Activated B cell treated with CpG ODN at 0.5 μM for 24 hours (primary cell): ENCODE data around the gene CDKN2B. TPM values are rescaled to one million over a fixed set of nuclear protein-coding genes. Genes with fewer than 3 reads are reported as not detected.

ENCODE experiments used
- ATAC-seq: fragments of 200-7000 bp; cut with Tn5 transposase; one replicate; pipeline ENCODE4 v1.10.0; 2021; ENCODE audit warnings: low read depth, mild to moderate bottlenecking, moderate library complexity
- CTCF ChIA-PET: fragments of 350-600 bp; sonication (Branson Sonifier 250); formaldehyde crosslinking; loops from one replicate; lab custom pipeline; 2021; ENCODE audit warnings: antibody characterized with exemption; lab: Charles Lee
- POLR2A ChIA-PET: fragments of 350-600 bp; sonication (Branson Sonifier 250); formaldehyde crosslinking; loops from one replicate; lab custom pipeline; 2021; ENCODE audit warnings: antibody characterized with exemption; lab: Charles Lee
- DNase-seq: peaks from one replicate; pipeline ENCODE4 v3.0.0; 2022
- H3K27ac Mint-ChIP-seq: one replicate; pipeline ENCODE4 v1.8.0; 2020; ENCODE audit warnings: mixed read lengths
- H3K27me3 Mint-ChIP-seq: one replicate; pipeline ENCODE4 v1.8.0; 2021; ENCODE audit warnings: mixed read lengths
- H3K36me3 Mint-ChIP-seq: one replicate; pipeline ENCODE4 v1.8.0; 2021; ENCODE audit warnings: low read depth, mixed read lengths
- H3K4me1 Mint-ChIP-seq: one replicate; pipeline ENCODE4 v1.8.0; 2021; ENCODE audit warnings: mixed read lengths
- H3K4me3 Mint-ChIP-seq: one replicate; pipeline ENCODE4 v1.8.0; 2020; ENCODE audit warnings: mild to moderate bottlenecking, mixed read lengths
- H3K9me3 Mint-ChIP-seq: one replicate; pipeline ENCODE4 v1.8.0; 2020; ENCODE audit warnings: mixed read lengths
- CTCF ChIP-seq: fragments of 200-600 bp; IDR thresholded peaks from one replicate; pipeline ENCODE4 v1.8.0; 2022; ENCODE audit warnings: antibody characterized with exemption, mild to moderate bottlenecking
- intact Hi-C: fragments of 100-400 bp; cut with micrococcal nuclease; formaldehyde crosslinking; loops from one replicate; pipeline ENCODE4 v1.15.1; 2024
- total RNA-seq: library from RNA; stranded (reverse); gene quantifications from 2 replicates; pipeline ENCODE4 v1.2.3, GENCODE V29; 2022

Gene CDKN2B
- total RNA-seq, 1 donor from 2014 or later: 0.38 TPM

DNA sequence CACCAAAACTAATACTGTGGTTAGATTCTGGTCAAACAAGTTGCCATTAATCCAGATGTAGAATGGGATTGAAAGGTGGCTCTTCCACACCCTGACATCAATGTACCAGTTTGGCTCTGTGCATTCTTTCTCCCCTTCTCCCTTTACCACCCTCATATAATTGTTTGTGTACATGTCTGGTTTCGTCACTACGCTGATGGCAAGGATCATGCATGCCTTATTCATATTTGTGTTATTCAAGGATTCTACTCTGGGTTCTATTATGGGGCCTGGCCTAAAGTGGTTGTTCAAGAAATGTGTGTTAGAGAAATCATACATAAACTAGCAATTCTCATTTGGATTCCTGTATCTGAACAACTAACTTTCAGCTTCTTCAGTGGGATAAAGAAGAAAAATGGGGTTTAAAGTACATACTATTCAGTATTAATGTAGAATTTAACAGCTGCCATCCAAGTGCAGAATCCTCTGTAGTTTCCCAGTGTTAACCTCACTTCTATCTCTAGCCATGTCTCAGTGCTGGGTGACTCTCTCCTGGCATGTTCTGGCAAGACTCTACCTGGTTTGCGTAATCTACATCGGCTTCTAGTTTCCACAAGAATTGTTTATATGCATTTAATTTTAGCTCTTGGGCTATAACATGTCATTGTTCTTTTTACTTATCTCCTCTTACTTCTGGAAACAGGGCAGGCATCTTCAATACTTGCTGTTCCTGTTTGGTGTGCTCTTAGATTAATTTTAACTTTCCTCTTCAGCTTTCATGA, 27.9 kb upstream of the CDKN2B start:
- no peak for ATAC-seq
- DNase-seq: no peak
- Mint-ChIP-seq H3K27ac (no peak overlapping the region), H3K4me3 (no peak overlapping the region), H3K9me3 (no peaks in the 10 kb centered on the region), H3K36me3 (no peaks in the 10 kb centered on the region), H3K27me3 (no peaks in the 10 kb centered on the region), H3K4me1 (no peaks in the 10 kb centered on the region)
- ChIA-PET POLR2A (no interaction called here), CTCF (interaction anchor here (0.8 to 6.7 kb wide), 8 partner anchors 13 to 328 kb away, joined by 3 to 112 read pairs (median 11); partner anchors contain the start of gene CDKN2B)
- intact Hi-C loops: no loop called here
- no peak for TF ChIP-seq CTCF

DNA sequence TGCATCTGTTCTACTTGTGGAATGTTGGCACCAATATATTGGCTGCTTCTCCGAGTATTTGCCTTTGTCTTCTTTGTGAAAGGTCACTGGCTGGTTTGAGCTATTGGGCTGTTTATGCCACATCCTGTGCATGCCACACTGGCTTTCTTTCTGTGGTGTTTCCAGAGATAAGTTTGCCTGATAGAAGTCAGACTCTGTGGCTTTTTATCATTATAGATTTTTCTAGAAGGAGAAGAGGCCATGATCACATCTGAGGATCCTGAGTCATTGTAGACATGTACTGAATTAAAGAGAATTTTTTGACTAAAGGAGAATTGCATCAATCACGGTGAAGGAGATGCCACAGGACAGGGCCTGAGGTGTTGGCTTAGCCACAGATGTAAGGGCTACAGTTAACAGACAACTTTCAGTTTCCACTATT, 26.5 kb upstream of the CDKN2B start:
- intact Hi-C loops: no loop called here
- DNase-seq: no peak
- ChIA-PET CTCF (interaction anchor here (0.9 kb wide), 1 partner anchor 27 kb away, joined by 4 read pairs; the partner anchor contains the start of gene CDKN2B), POLR2A (no interaction called here)
- no peak overlapping the region for H3K27ac Mint-ChIP-seq
- no peaks in the 10 kb centered on the region for H3K4me1 Mint-ChIP-seq
- no peaks in the 10 kb centered on the region for H3K27me3 Mint-ChIP-seq
- no peak for TF ChIP-seq CTCF
- no peaks in the 10 kb centered on the region for H3K9me3 Mint-ChIP-seq
- no peaks in the 10 kb centered on the region for H3K36me3 Mint-ChIP-seq
- no peak overlapping the region for H3K4me3 Mint-ChIP-seq
- ATAC-seq: no peak

GRCh38 chr9:22033012-22033630, 24.0 kb upstream of the CDKN2B start:
- H3K4me3 Mint-ChIP-seq: no peak overlapping the region
- no peak for TF ChIP-seq CTCF
- no peak overlapping the region for H3K27ac Mint-ChIP-seq
- ATAC-seq: no peak
- CTCF ChIA-PET: no interaction called here
- H3K9me3 Mint-ChIP-seq: no peaks in the 10 kb centered on the region
- H3K4me1 Mint-ChIP-seq: peaks cover 7% of the 10 kb centered on the region
- POLR2A ChIA-PET: no interaction called here
- intact Hi-C loops: no loop called here
- no peaks in the 10 kb centered on the region for H3K27me3 Mint-ChIP-seq
- no peaks in the 10 kb centered on the region for H3K36me3 Mint-ChIP-seq
- DNase-seq: no peak

DNA sequence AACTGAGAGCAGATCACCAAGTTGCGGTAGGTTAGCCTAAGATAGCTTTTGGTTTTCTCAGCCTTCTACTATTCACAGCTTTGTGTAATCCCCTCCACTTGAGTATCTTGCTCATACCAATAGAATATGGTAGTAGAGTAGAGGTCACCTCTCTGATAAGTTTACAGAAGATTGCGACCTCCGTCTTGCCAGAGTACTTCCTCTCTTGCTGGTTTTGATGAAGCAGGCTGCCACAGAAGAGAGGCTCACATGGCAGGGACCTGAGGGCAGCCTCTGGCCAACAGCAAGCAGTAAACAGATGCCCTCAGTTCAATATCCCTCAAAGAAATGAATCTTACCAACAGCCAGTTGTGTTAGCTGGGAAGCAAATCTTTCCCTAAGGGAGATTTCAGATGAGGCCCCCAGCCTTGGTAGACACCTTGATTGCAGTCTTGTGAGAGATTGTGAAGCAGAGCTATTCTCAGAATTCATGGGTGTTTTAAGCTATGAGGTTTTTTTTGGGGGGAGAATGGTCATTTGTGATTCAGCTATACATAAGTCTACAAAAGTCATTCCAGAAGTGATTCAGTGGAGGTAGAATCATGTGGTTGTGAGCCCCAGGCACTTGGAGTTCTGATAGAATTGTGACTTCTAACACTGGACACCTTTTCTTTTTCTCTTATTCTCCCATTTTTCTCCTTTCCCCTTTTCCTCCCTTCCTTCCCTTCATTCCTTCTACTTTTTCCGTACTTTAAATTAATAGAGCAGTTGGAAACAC, 22.7 kb upstream of the CDKN2B start:
- H3K27me3 Mint-ChIP-seq: no peaks in the 10 kb centered on the region
- no peak for TF ChIP-seq CTCF
- ChIA-PET POLR2A (no interaction called here), CTCF (interaction anchor here (1.0 kb wide), 1 partner anchor 421 kb away, joined by 3 read pairs; no protein-coding TSS in a partner anchor)
- no peak overlapping the region for H3K27ac Mint-ChIP-seq
- H3K36me3 Mint-ChIP-seq: no peaks in the 10 kb centered on the region
- DNase-seq: no peak
- ATAC-seq: no peak
- H3K9me3 Mint-ChIP-seq: no peaks in the 10 kb centered on the region
- H3K4me3 Mint-ChIP-seq: no peak overlapping the region
- intact Hi-C loops: loop anchor here (2.0 kb wide), 1 partner anchor 23 kb away; the partner anchor contains the start of gene CDKN2B
- H3K4me1 Mint-ChIP-seq: peaks cover 7% of the 10 kb centered on the region
